ENCODE data around the gene ALAS2.

The ALAS2 gene

GRCh38 chrX:54999717-55000598 is 30.8 kb downstream of the ALAS2 start, which contains the start of gene APEX2:
APEX2 (plus strand) TSS chrX:55000363; CDS start chrX:55000423, 60 bp downstream.
- H3K4me3 ChIP-seq (ENCODE audit: low read depth, low read length): peak within 1 kb of the TSS; percentile 78
- H3K27me3 ChIP-seq: no peaks in the 10 kb centered on the region
- H3K4me1 ChIP-seq: no peaks in the 10 kb centered on the region
- peak; percentile 90 for DNase-seq
- peaks cover 6% of the 10 kb centered on the region for H3K36me3 ChIP-seq
- no peak for TF ChIP-seq CTCF (IDR thresholded peaks at IDR 0.05; ENCODE audit: low read depth, low read length)
- no peaks in the 10 kb centered on the region for H3K9me3 ChIP-seq

- DNase-seq: no peak
- no peaks in the 10 kb centered on the region for H3K4me1 ChIP-seq
- no peaks in the 10 kb centered on the region for H3K27me3 ChIP-seq
- H3K9me3 ChIP-seq: no peaks in the 10 kb centered on the region
- no peaks in the 10 kb centered on the region for H3K36me3 ChIP-seq
- no peak overlapping the region for H3K4me3 ChIP-seq (ENCODE audit: low read depth, low read length)
- TF ChIP-seq CTCF (IDR thresholded peaks at IDR 0.05; ENCODE audit: low read depth, low read length): no peak
Measured at GRCh38 chrX:54995621-54996020, 35.2 kb downstream of the ALAS2 start.

GRCh38 chrX:54994668-54995351 is 36.0 kb downstream of the ALAS2 start:
- H3K9me3 ChIP-seq: no peaks in the 10 kb centered on the region
- TF ChIP-seq CTCF (IDR thresholded peaks at IDR 0.05; ENCODE audit: low read depth, low read length): no peak
- no peak for DNase-seq
- H3K4me3 ChIP-seq (ENCODE audit: low read depth, low read length): no peak overlapping the region
- no peaks in the 10 kb centered on the region for H3K4me1 ChIP-seq
- no peaks in the 10 kb centered on the region for H3K27me3 ChIP-seq
- H3K36me3 ChIP-seq: no peaks in the 10 kb centered on the region

- H3K4me1 ChIP-seq: no peaks in the 10 kb centered on the region
- H3K4me3 ChIP-seq (ENCODE audit: low read depth, low read length): no peak within 1 kb of the TSS
- no peak for TF ChIP-seq CTCF (IDR thresholded peaks at IDR 0.05; ENCODE audit: low read depth, low read length)
- H3K27me3 ChIP-seq: no peaks in the 10 kb centered on the region
- H3K9me3 ChIP-seq: no peaks in the 10 kb centered on the region
- no peak for DNase-seq
- H3K36me3 ChIP-seq: no peaks in the 10 kb centered on the region
Measured at GRCh38 chrX:54994099-54994498, 36.7 kb downstream of the ALAS2 start, which contains the start of gene PFKFB1. PFKFB1 (minus strand) TSS chrX:54994188; CDS start chrX:54994007, 181 bp downstream.

- Histone ChIP-seq H3K36me3 (no peaks in the 10 kb centered on the region), H3K4me1 (no peaks in the 10 kb centered on the region), H3K27me3 (no peaks in the 10 kb centered on the region), H3K4me3 (ENCODE audit: low read depth, low read length) (no peak overlapping the region), H3K9me3 (no peaks in the 10 kb centered on the region)
- no peak for TF ChIP-seq CTCF (IDR thresholded peaks at IDR 0.05; ENCODE audit: low read depth, low read length)
- no peak for DNase-seq
Measured at GRCh38 chrX:54992911-54993622, 37.7 kb downstream of the ALAS2 start.

Measured in BE2C (cell line).